GM18498 (cell line): ENCODE results near the gene GCNT1.
"Not testable (repeated sequence)": the region's sequence is repeated elsewhere in the genome, so short reads cannot be mapped to it uniquely, and the experiment has no call there.

Experiments used
- ATAC-seq: cut with Tn5 transposase; IDR thresholded peaks from one replicate; pipeline ENCODE4 v1.9.1; 2021; ENCODE audit warnings: mild to moderate bottlenecking, moderate library complexity; ENCODE audit not compliant: unreplicated experiment

Gene GCNT1

GRCh38 chr9:76441551-76442322 is 17.2 kb upstream of the GCNT1 start:
- peak; percentile 60 for ATAC-seq

DNA sequence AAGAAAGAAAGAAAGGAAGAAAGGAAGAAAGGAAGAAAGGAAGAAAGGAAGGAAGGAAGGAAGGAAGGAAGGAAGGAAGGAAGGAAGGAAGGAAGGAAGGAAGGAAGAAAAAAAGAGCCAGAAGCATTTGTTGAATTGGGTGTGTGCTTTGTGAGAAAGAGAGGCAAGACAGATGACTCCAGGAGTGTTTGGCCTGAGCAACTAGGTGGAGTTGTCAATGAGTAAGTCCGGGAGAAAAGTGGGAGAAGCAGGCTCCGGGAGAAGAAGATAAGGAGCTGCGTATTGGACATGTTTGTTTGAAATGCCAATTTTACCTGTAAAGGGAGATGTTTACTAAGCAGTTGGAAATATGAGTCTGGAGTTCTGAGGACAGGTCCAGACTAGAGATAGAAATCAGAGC is 15.1 kb upstream of the GCNT1 start:
- no peak for ATAC-seq

GRCh38 chr9:76444322-76444929 is 14.6 kb upstream of the GCNT1 start:
- ATAC-seq: no peak

DNA sequence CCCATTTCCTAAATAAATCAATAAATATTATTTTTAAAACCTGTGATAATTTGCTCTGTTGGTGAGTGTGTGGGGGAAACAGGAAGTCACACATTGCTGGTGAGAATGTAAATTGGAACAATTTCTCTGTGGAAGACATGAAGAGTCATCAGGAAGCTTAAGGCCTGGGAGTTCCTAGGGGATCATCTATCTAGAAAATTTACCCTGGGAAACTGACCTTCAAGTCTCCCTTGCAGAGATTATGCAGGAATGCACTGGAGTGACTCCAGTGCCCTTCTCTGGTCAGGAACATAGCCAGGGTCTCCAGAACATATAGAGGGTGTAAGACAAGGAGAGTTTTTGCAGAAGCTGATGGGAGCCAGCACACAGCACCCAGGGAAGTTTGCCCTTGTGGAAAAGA is 13.0 kb upstream of the GCNT1 start:
- no peak for ATAC-seq

DNA sequence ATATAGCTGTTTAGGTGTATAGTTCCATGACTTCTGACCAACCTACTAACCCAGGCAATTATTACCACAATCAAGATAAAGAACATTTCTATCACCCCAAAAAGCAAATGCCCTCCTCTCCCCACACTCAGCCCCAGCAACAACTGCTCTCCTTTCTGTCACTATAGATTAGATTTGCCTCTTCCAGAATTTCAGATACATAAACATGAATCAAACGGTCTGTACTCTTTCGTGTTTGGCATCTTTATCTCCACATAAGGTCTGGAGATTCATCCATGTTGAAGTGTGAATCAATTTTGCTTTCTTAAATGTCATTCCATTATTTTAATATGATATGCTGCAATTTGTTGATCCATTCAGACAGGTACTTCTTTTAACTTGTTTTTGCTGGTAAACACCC is 10.5 kb upstream of the GCNT1 start:
- no peak for ATAC-seq

- no peak for ATAC-seq
Observed at GRCh38 chr9:76451234-76451633, 7.7 kb upstream of the GCNT1 start.

- ATAC-seq: no peak
Observed at GRCh38 chr9:76452839-76453238, 6.1 kb upstream of the GCNT1 start.

- ATAC-seq: no peak
Observed at GRCh38 chr9:76453785-76454184, 5.2 kb upstream of the GCNT1 start.

DNA sequence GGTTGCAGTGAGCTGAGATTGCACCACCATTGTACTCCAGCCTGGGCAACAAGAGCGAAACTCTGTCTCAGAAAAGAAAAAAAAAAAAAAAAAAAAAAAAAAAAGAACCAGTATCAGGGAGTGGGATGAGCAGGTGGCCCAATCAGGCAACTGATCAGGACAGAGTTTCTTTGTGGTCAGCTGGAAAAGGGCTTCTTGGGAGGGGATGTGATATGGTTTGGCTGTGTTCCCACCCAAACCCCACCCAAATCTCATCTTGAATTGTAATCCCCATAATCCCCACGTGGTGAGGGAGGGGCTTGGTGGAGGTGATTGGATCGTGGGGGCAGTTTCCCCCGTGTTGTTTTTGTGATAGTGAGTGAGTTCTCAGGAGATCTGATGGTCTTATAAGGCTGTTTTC is 4.7 kb upstream of the GCNT1 start:
- ATAC-seq: no peak

DNA sequence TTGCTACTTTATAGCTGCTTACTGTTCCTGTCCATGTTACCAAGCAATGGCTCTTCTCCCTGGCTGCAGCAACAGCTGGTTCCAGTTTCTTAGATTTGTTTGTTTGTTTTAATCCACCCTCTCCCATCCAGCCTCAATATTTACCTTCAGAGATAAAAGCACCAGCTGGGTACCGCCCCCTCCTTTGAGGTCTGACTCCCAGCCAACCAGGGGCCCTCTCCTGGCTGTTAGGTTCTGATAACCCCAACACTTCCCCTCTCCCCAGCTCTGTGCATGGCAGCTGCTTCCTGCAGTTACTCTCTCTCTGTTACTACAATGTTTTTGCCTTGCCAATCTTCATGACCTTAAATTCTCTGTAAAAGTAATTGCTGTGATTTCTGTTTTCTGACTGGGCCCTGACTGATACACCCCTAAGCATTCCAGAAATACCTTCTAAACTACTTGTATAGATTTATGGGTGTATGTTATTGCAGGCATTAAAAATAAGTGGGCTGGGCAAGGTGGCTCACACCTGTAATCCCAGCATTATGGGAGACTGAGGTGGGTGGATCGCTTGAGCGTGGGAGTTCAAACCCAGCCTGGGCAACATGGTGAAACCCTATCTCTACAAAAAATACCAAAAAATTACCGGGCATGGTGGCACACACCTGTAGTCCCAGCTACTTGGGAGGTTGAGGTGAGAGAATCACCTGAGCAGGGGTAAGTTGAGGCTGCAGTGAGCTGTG is 2.6 kb upstream of the GCNT1 start:
- peak; percentile 30 for ATAC-seq

GRCh38 chr9:76459694-76460635 is 983 bp downstream of the GCNT1 start:
- ATAC-seq: no peak

DNA sequence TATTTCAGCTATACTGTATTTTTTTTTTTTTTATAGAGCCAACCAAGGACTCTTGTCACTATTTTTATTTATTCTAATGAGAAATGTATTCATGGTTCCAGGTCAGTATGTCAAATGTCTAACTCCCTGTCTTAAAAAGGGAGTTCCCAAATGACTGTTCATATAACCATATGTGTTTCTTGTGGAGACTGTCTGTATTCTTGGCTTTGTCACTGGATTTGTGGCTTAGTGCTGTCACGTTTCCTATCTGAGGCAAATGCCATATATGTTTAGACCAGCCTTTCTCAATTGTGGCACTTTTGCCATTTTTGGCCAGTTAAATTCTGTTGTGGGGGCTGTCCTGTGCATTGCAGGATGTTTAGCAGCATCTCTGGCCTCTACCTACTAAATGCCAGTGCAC is 3.1 kb downstream of the GCNT1 start:
- no peak for ATAC-seq

- ATAC-seq: peak; percentile 54
Observed at GRCh38 chr9:76463211-76463610, 4.2 kb downstream of the GCNT1 start.

DNA sequence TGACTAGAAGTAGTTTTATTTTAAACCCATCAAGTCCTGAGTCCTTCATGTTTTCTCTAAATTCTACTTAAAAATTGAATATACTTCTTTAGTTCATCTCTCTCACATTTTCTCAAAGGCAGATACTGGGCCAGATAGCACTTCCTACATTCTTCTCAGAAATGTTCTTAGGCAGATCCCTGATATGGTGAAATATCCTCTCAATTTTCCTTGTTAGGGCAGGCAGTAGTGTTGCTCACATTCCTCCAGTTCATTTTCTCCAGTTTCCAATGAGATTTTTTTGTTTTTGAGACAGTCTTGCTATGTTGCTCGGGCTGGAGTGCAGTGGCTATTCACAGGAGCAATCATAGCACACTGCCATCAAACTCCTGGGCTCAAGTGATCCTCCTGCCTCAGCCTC is 5.7 kb downstream of the GCNT1 start:
- no peak for ATAC-seq

- no peak for ATAC-seq
Observed at GRCh38 chr9:76465442-76466298, 6.7 kb downstream of the GCNT1 start.

GRCh38 chr9:76466299-76466605 is 7.3 kb downstream of the GCNT1 start:
- no peak for ATAC-seq

GRCh38 chr9:76474419-76474818 is 15.4 kb downstream of the GCNT1 start:
- no peak for ATAC-seq

DNA sequence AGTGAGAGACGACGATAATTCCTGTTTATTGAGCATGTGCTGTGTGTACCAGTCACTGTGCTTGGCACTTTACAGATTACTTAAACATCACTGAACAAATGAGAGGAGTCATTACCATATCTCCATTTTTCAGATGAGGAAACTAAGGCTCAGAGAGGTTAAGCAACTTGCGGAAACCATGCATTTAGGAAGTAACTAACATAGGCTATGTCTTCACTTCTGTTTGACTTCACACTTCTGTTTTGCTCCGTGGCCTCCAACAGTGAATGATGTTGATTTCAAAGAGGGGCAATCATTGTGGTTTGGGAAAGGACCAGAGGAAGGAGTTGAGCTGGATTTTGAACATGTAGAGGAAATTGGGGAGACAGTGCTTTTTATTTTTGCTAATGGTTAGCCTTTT is 16.7 kb downstream of the GCNT1 start:
- ATAC-seq: no peak

GRCh38 chr9:76477818-76478217 is 18.8 kb downstream of the GCNT1 start:
- ATAC-seq: not testable (repeated sequence)

GRCh38 chr9:76478226-76478625 is 19.2 kb downstream of the GCNT1 start:
- no peak for ATAC-seq
